ENCODE results near the gene CA5A. TPM values are rescaled to one million over a fixed set of nuclear protein-coding genes. Genes with fewer than 3 reads are reported as not detected.

Gene CA5A
- total and polyA plus RNA-seq, 2 of the 13 experiments (the other 11 are each of a cell fraction or from before 2014, with no cell fraction given): 66.8 to 106 TPM

DNA sequence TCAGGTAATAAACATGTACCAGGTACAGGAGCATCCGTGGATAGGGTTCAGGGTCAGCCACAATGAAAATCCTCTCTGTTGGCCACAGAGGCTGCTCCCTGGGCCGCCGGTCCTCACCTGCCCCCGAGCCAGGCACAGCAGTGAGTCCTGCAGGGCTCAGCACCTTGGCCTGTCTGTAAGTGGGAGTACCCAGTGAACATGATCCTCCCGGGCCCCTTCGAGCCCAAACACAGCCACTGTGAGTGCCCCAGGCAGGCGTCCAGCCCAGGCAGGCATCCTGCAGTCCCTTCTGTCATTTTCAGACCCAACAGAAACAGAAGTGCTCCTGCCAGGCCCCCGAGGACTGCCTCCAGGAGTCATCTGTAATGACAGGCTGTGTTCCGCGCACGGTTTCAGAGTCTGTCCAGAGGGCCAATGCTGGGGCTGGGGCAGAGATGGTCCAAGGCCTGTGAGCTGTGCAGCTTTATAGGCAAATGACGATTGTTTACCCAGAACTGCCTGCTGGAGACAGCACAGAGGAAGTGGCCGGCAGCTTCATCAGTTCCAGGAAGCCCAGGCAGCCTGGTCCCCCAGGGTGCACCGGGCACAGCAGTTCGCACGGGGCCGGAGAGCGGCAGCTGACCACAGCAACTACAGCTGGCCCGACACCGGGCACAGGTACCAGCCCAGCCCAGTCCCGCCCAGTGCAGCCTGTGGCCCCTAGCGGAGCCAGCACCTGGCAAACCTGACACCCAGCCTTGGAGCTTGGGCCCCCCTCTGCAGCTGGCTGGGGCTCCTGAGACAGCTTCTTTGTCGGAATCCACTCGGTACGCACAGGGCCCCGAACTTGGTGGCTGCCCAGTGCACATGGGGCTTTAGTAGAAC, 80.2 kb downstream of the CA5A start (continued):
- TF ChIP-seq, protein P1, sequence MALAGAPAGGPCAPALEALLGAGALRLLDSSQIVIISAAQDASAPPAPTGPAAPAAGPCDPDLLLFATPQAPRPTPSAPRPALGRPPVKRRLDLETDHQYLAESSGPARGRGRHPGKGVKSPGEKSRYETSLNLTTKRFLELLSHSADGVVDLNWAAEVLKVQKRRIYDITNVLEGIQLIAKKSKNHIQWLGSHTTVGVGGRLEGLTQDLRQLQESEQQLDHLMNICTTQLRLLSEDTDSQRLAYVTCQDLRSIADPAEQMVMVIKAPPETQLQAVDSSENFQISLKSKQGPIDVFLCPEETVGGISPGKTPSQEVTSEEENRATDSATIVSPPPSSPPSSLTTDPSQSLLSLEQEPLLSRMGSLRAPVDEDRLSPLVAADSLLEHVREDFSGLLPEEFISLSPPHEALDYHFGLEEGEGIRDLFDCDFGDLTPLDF (CRISPR knock-in tag; IDR thresholded peaks at IDR 0.05): no peak
- 0 out of 2 replicates have a peak, but pooled peaks have one; percentile 17 for TF ChIP-seq ZNF160 (CRISPR knock-in tag; IDR thresholded peaks at IDR 0.05)
- peak; percentile 65; the same call in 1 of the 2 replicates for TF ChIP-seq ZBTB10 (CRISPR knock-in tag; IDR thresholded peaks at IDR 0.05; ENCODE audit: borderline replicate concordance)
- TF ChIP-seq ETV6 (CRISPR knock-in tag; conservative IDR thresholded peaks at IDR 0.05): no peak
- TF ChIP-seq ZNF790 (CRISPR knock-in tag; IDR thresholded peaks at IDR 0.05; ENCODE audit: borderline replicate concordance): 0 out of 2 replicates have a peak, but pooled peaks have one; percentile 32
- TF ChIP-seq ZNF281 (CRISPR knock-in tag; IDR thresholded peaks at IDR 0.05; ENCODE audit: borderline replicate concordance): no peak
- peak; percentile 66; the same call in 1 of the 2 replicates for TF ChIP-seq NCOA1 (CRISPR knock-in tag; IDR thresholded peaks at IDR 0.05)
- TF ChIP-seq ZNF124 (CRISPR knock-in tag; IDR thresholded peaks at IDR 0.05): peak; percentile 28; the same call in 1 of the 2 replicates
- peak; percentile 16; the same call in 1 of the 2 replicates for TF ChIP-seq SKIL (CRISPR knock-in tag; IDR thresholded peaks at IDR 0.05; ENCODE audit: borderline replicate concordance)
- TF ChIP-seq REL (CRISPR knock-in tag; conservative IDR thresholded peaks at IDR 0.05): no peak
- no peak for TF ChIP-seq ONECUT2 (CRISPR knock-in tag; IDR thresholded peaks at IDR 0.05)
- no peak for TF ChIP-seq ZMAT3 (CRISPR knock-in tag; conservative IDR thresholded peaks at IDR 0.05)
- no peak for TF ChIP-seq NFATC3 (CRISPR knock-in tag; IDR thresholded peaks at IDR 0.05)
- no peak; the same call in 1 of the 2 replicates for TF ChIP-seq ZNF839 (CRISPR knock-in tag; IDR thresholded peaks at IDR 0.05; ENCODE audit: borderline replicate concordance)
- TF ChIP-seq STAT6 (CRISPR knock-in tag; IDR thresholded peaks at IDR 0.05; ENCODE audit: borderline replicate concordance): no peak
- TF ChIP-seq ZNF619 (CRISPR knock-in tag; IDR thresholded peaks at IDR 0.05): no peak
